RWPE1 (cell line): ENCODE results near the gene MVD.

Source experiments
- CTCF ChIA-PET: fragments of 350-600 bp; sonication (Branson Sonifier 250); formaldehyde crosslinking; extraction: SDS; loops from one replicate; lab custom pipeline; 2021; lab: Yijun Ruan, JAX
- POLR2A ChIA-PET: fragments of 400-600 bp; formaldehyde crosslinking; extraction: SDS; loops from one replicate; lab custom pipeline; 2020; ENCODE audit warnings: antibody characterized with exemption; ENCODE audit not compliant: low non-redundant PET; lab: Yijun Ruan, JAX
- DNase-seq: peaks from one replicate; pipeline ENCODE4 v3.0.0; 2012; ENCODE audit warnings: low spot score
- H3K27ac ChIP-seq: fragments of 450-650 bp; 2 replicates; pipeline ENCODE4 v1.5.1; 2017
- CTCF ChIP-seq: fragments of 450-650 bp; conservative IDR thresholded peaks from 2 replicates; pipeline ENCODE4 v1.5.1; 2017; ENCODE audit warnings: low read depth, mild to moderate bottlenecking

Gene MVD

GRCh38 chr16:88653596-88654362 lies 9.1 kb downstream of the MVD start:
- no peak for TF ChIP-seq CTCF
- POLR2A ChIA-PET: no interaction called here
- CTCF ChIA-PET: no interaction called here
- peak overlapping the region; percentile 28 for H3K27ac ChIP-seq
- DNase-seq: no peak

GRCh38 chr16:88653101-88653500 lies 9.8 kb downstream of the MVD start:
- POLR2A ChIA-PET: no interaction called here
- H3K27ac ChIP-seq: peak overlapping the region; percentile 28
- no peak for TF ChIP-seq CTCF
- CTCF ChIA-PET: no interaction called here
- DNase-seq: no peak

- TF ChIP-seq CTCF: no peak
- ChIA-PET POLR2A (no interaction called here), CTCF (no interaction called here)
- peak overlapping the region; percentile 71 for H3K27ac ChIP-seq
- no peak for DNase-seq
Measured at GRCh38 chr16:88652762-88653063, 10.2 kb downstream of the MVD start.

- ChIA-PET CTCF (no interaction called here), POLR2A (no interaction called here)
- H3K27ac ChIP-seq: peak overlapping the region; percentile 71
- DNase-seq: no peak
- no peak for TF ChIP-seq CTCF
Measured at GRCh38 chr16:88651989-88652761, 10.7 kb downstream of the MVD start.

- no peak for TF ChIP-seq CTCF
- POLR2A ChIA-PET: interaction anchor here (0.6 kb wide), 1 partner anchor 11 kb away, joined by 3 read pairs; the partner anchor contains the start of gene MVD
- H3K27ac ChIP-seq: peak overlapping the region; percentile 71
- CTCF ChIA-PET: no interaction called here
- no peak for DNase-seq
Measured at GRCh38 chr16:88651276-88651988, 11.5 kb downstream of the MVD start.

GRCh38 chr16:88650749-88651275 lies 12.1 kb downstream of the MVD start, which contains the start of gene CYBA:
Gene CYBA, minus strand, starts transcription at chr16:88651053. Its CDS starts 40 bp downstream, at chr16:88651013.
- DNase-seq: peak; percentile 68
- ChIA-PET CTCF (interaction anchor here (0.7 kb wide), 1 partner anchor 18 kb away, joined by 3 read pairs; no protein-coding TSS in a partner anchor), POLR2A (interaction anchor here (0.6 kb wide), 1 partner anchor 12 kb away, joined by 3 read pairs; the partner anchor contains the start of gene MVD)
- TF ChIP-seq CTCF: no peak
- peak within 1 kb of the TSS; percentile 71 for H3K27ac ChIP-seq
